HL-60 (cell line): ENCODE results near the gene NLK.

ENCODE experiments used
- CTCF ChIP-seq: IDR thresholded peaks from one replicate; pipeline ENCODE4 v1.5.1; 2011; ENCODE audit warnings: low read length, control low read depth, inconsistent platforms; ENCODE audit not compliant: insufficient read depth
- GABPA ChIP-seq: IDR thresholded peaks from 2 replicates; pipeline ENCODE4 v1.6.1; 2012; ENCODE audit warnings: low read depth
- POLR2AphosphoS5 ChIP-seq: IDR thresholded peaks from 2 replicates; pipeline ENCODE4 v1.6.1; 2012; ENCODE audit warnings: low read depth
- SPI1 ChIP-seq: IDR thresholded peaks from 2 replicates; pipeline ENCODE4 v1.6.1; 2012; ENCODE audit warnings: low read depth, mild to moderate bottlenecking, borderline replicate concordance
- TF ChIP-seq, protein P1 (sequence below): IDR thresholded peaks from 2 replicates; pipeline ENCODE4 v1.6.1; 2012; ENCODE audit warnings: low read depth; ENCODE audit not compliant: insufficient replicate concordance

- no peak for TF ChIP-seq CTCF
- no peak for TF ChIP-seq POLR2AphosphoS5
- TF ChIP-seq, protein P1, sequence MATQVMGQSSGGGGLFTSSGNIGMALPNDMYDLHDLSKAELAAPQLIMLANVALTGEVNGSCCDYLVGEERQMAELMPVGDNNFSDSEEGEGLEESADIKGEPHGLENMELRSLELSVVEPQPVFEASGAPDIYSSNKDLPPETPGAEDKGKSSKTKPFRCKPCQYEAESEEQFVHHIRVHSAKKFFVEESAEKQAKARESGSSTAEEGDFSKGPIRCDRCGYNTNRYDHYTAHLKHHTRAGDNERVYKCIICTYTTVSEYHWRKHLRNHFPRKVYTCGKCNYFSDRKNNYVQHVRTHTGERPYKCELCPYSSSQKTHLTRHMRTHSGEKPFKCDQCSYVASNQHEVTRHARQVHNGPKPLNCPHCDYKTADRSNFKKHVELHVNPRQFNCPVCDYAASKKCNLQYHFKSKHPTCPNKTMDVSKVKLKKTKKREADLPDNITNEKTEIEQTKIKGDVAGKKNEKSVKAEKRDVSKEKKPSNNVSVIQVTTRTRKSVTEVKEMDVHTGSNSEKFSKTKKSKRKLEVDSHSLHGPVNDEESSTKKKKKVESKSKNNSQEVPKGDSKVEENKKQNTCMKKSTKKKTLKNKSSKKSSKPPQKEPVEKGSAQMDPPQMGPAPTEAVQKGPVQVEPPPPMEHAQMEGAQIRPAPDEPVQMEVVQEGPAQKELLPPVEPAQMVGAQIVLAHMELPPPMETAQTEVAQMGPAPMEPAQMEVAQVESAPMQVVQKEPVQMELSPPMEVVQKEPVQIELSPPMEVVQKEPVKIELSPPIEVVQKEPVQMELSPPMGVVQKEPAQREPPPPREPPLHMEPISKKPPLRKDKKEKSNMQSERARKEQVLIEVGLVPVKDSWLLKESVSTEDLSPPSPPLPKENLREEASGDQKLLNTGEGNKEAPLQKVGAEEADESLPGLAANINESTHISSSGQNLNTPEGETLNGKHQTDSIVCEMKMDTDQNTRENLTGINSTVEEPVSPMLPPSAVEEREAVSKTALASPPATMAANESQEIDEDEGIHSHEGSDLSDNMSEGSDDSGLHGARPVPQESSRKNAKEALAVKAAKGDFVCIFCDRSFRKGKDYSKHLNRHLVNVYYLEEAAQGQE: no peak
- TF ChIP-seq GABPA: no peak
- TF ChIP-seq SPI1: no peak
Observed at GRCh38 chr17:28039251-28039650, 3.2 kb upstream of the NLK start.
